Psoas muscle (tissue), 8 donors: ENCODE results near the gene GPR37L1. TPM values are rescaled to one million over a fixed set of nuclear protein-coding genes. Genes with fewer than 3 reads are reported as not detected.

Source experiments
- ATAC-seq, 4 donors: fragments of 200-7000 bp; cut with Tn5 transposase; one replicate each; pipeline ENCODE4 v1.9.1; 2020; ENCODE audit warnings: moderate library complexity in 3 of 4, mild to moderate bottlenecking in 2 of 4
- DNase-seq, 2 donors: peaks; one replicate each; pipeline ENCODE4 v3.0.0-alpha.2; 2020
- H3K27ac ChIP-seq: fragments of 200-600 bp; one replicate; pipeline ENCODE4 v1.8.0; 2022
- H3K27me3 ChIP-seq, 3 donors: fragments of 200-600 bp in 1 of 3; one replicate each; pipeline versions ENCODE4 v1.6.1 to v1.8.0; 2013 to 2022; ENCODE audit warnings: low read length in 2 of 3, mild to moderate bottlenecking in 2 of 3, moderate library complexity in 1 of 3; ENCODE audit not compliant: insufficient read depth in 3 of 3
- H3K36me3 ChIP-seq, 2 donors: fragments of 200-600 bp in 1 of 2; one replicate each; pipeline versions ENCODE4 v1.6.1 to v1.8.0; 2013 to 2022; ENCODE audit warnings: low read depth in 1 of 2, mild to moderate bottlenecking in 1 of 2, moderate library complexity in 1 of 2; ENCODE audit not compliant: insufficient read depth in 1 of 2
- H3K4me1 ChIP-seq: fragments of 200-600 bp; one replicate; pipeline ENCODE4 v1.8.0; 2022
- H3K4me3 ChIP-seq: fragments of 200-600 bp; one replicate; pipeline ENCODE4 v1.8.0; 2022; ENCODE audit warnings: mild to moderate bottlenecking
- H3K9me3 ChIP-seq: fragments of 200-600 bp; one replicate; pipeline ENCODE4 v1.8.0; 2022
- WGBS, 3 donors: extraction: QIAGEN DNeasy Blood & Tissue Kit; methylation state at CpG; one replicate each; pipeline versions ENCODE4 v1.1.6 to v1.1.7; 2013; 5-methylcytosine and 5-hydroxymethylcytosine counted together
- intact Hi-C, 2 donors: fragments of 100-400 bp; cut with DNase I; formaldehyde crosslinking; loops; one replicate each; pipeline versions ENCODE4 v1.11.0 to v1.14.2; 2022
- polyA plus RNA-seq, 3 donors: library from polyadenylated mRNA; stranded (reverse); fragments of 200-250 nt; gene quantifications; one replicate each; pipeline ENCODE4 v1.2.3, GENCODE V29; 2013
- total RNA-seq, 4 donors: library from RNA; stranded (reverse); fragmentation: NEBNext Ultra II Directional in 2 of 4; extraction: Animal tissue kit (Norgen Biotek cat#: 25700) in 2 of 4; gene quantifications; one replicate each; pipeline versions ENCODE4 v1.2.1 to v1.2.4, GENCODE V29; 2021 to 2023
- TF ChIP-seq, protein P1 (sequence below): fragments of 200-600 bp; IDR thresholded peaks from one replicate; pipeline ENCODE4 v1.8.0; 2022; ENCODE audit warnings: antibody characterized with exemption
- donor health status: healthy with polysubstance abuse.
- donor health status: DM: no; HTN: no; CAD: no; lungs with moderate emphysema.
- donor health status: Bipolar disorder and iron deficiency.
- donor health status: healthy.
- donor health status: DM: yes; HTN: yes; CAD: no.
- donor health status: DM: no; HTN: no; CAD: no.
- donor health status: DM: no; HTN: no; CAD: no.
- donor health status: DM: yes; HTN: yes; CAD: no.

GPR37L1 gene
- total and polyA plus RNA-seq, 7 donors: 0.01 TPM; not detected in 4

DNA sequence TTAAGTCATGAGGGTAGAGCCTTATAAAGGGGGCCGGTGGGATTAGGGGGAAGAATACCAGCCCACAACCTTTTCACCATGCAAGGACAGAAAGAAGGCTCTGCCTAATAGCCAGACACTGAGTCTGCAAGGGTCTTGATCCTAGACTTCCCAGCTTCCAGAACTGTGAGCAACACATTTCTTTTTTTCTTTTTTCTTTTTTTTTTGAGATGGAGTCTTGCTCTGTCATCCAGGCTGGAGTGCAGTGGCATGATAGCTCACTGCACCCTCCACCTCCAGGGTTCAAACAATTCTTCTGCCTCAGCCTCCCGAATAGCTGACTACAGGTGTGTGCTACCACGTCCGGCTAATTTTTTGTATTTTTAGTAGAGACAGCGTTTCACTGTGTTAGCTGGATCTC lies 23.6 kb downstream of the GPR37L1 start:
- Histone ChIP-seq H3K9me3 (no peaks in the 10 kb centered on the region), H3K4me3 (no peak overlapping the region), H3K27me3 (no peaks in the 10 kb centered on the region), H3K4me1 (peaks cover 19% of the 10 kb centered on the region), H3K27ac (no peak overlapping the region), H3K36me3 (no peaks in the 10 kb centered on the region)
- intact Hi-C loops: no loop called here
- TF ChIP-seq, protein P1, sequence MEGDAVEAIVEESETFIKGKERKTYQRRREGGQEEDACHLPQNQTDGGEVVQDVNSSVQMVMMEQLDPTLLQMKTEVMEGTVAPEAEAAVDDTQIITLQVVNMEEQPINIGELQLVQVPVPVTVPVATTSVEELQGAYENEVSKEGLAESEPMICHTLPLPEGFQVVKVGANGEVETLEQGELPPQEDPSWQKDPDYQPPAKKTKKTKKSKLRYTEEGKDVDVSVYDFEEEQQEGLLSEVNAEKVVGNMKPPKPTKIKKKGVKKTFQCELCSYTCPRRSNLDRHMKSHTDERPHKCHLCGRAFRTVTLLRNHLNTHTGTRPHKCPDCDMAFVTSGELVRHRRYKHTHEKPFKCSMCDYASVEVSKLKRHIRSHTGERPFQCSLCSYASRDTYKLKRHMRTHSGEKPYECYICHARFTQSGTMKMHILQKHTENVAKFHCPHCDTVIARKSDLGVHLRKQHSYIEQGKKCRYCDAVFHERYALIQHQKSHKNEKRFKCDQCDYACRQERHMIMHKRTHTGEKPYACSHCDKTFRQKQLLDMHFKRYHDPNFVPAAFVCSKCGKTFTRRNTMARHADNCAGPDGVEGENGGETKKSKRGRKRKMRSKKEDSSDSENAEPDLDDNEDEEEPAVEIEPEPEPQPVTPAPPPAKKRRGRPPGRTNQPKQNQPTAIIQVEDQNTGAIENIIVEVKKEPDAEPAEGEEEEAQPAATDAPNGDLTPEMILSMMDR: no peak
- ATAC-seq (no peak), DNase-seq (no peak)
- WGBS, 3 donors: 91 to 95% (median 92%) methylated on average over 5 of the region's 5 CpGs

DNA sequence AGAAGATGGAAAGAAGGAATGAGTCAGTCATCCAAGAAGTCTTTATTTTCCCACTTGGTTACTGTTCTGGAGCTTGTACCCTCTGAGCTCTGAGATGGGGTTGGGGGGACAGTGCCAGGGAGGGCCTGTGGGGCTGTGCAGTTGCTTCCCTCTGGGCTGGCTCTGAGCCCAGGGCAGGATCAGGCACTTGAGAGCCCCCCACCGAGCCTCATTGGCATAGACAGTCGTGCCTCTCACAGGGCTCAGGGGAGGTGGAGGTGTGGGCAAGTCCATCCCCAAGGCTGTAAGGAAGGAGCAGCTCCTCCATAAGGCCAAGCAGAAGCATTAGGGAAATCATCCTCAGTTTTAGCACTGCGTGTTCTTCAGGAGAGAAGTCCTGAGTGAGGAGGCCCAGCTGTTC lies 24.3 kb downstream of the GPR37L1 start:
- WGBS, 3 donors: 51 to 74% (median 67%) methylated on average over 3 of the region's 3 CpGs
- intact Hi-C loops: no loop called here
- Histone ChIP-seq H3K27me3 (no peaks in the 10 kb centered on the region), H3K9me3 (no peaks in the 10 kb centered on the region), H3K4me3 (no peak overlapping the region), H3K27ac (no peak overlapping the region), H3K36me3 (no peaks in the 10 kb centered on the region), H3K4me1 (peaks cover 16% of the 10 kb centered on the region)
- TF ChIP-seq, protein P1: no peak
- DNase-seq: no peak
- no peak for ATAC-seq

DNA sequence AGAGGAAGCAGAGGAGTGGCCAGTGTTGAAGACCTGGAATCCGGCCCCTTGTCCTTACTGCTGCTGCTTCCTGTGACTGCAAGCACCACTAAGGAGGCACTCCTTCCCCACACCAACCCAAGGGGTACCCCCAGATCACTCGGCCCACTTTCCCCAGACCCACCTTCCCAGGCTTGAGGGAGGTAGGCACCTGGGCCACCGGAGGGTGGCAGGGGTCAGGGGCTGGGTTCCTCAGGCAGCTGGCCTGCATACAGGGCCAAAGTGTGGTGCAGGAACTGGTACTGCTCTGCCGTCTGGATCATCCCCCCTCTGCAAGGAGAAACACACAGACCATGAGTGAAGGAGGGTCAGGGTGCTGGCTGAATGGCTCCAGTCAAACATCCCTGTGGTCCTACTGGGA lies 25.7 kb downstream of the GPR37L1 start:
- DNase-seq (no peak), ATAC-seq (no peak)
- TF ChIP-seq, protein P1: no peak
- Histone ChIP-seq H3K4me3 (no peak overlapping the region), H3K9me3 (no peaks in the 10 kb centered on the region), H3K4me1 (peaks cover 8% of the 10 kb centered on the region), H3K27ac (no peak overlapping the region), H3K27me3 (no peaks in the 10 kb centered on the region), H3K36me3 (no peaks in the 10 kb centered on the region)
- intact Hi-C loops: no loop called here
- WGBS, 3 donors: 84 to 89% (median 88%) methylated on average over 4 of the region's 4 CpGs

DNA sequence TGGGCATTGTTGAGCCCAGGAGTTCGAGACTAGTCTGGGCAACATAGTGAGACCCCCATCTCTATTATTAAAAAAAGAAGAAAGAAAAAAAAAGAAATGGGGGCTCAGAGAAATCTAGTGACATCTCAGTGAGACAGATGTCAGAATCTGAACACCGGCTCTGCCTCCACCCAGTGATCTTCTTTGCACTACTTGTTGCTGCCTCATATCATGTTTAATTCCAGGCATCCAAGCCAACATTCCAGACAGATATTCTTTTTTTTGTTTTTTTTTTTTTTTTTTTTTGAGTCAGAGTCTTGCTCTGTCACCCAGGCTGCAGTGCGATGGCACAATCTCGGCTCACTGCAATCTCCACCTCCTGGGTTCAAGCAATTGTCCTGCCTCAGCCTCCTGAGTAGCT lies 26.8 kb downstream of the GPR37L1 start:
- 82 to 86% (median 83%) methylated on average over 4 of the region's 4 CpGs for WGBS, 3 donors
- H3K36me3 ChIP-seq: no peaks in the 10 kb centered on the region
- TF ChIP-seq, protein P1: no peak
- DNase-seq (no peak), ATAC-seq (no peak)
- H3K27ac ChIP-seq: no peak overlapping the region
- H3K4me3 ChIP-seq: no peak overlapping the region
- intact Hi-C loops: no loop called here
- peaks cover 8% of the 10 kb centered on the region for H3K4me1 ChIP-seq
- no peaks in the 10 kb centered on the region for H3K27me3 ChIP-seq
- H3K9me3 ChIP-seq: no peaks in the 10 kb centered on the region

DNA sequence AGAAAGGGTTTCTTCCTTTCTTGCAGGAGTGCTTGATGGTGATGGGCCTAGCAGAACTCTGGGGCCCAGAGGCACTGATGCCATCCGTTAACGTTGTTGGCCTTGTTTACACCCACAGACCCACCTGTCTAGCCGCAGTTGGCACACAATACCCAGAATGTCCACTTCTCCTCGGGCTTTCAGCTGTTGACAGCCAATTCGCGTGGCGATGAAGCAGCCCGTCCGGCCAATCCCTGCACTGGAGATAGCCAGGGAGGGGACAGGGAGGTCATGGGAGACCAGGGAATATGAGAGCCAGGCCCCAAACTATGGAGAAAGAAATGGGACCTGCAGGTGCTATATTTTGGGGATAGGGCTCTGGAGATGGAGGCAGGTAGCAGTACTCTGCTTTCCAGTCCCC lies 27.5 kb downstream of the GPR37L1 start:
- intact Hi-C loops: no loop called here
- Histone ChIP-seq H3K27ac (no peak overlapping the region), H3K27me3 (no peaks in the 10 kb centered on the region), H3K9me3 (no peaks in the 10 kb centered on the region), H3K36me3 (no peaks in the 10 kb centered on the region), H3K4me1 (peaks cover 4% of the 10 kb centered on the region), H3K4me3 (no peak overlapping the region)
- ATAC-seq: no peak
- no peak for DNase-seq
- WGBS, 3 donors: 74 to 79% (median 79%) methylated on average over 9 of the region's 9 CpGs
- TF ChIP-seq, protein P1: no peak
